IMR-90 (cell line): ENCODE data around the gene NTSR1. TPM values are rescaled to one million over a fixed set of nuclear protein-coding genes. Genes with fewer than 3 reads are reported as not detected.
A peak's percentile ranks its signal among the peaks of the same experiment; 100 is the strongest.

Experiments
- ATAC-seq: fragments of 200-7000 bp; cut with Tn5 transposase; 2 replicates; pipeline ENCODE4 v1.9.1; 2020; ENCODE audit warnings: low read depth, mild to moderate bottlenecking, moderate library complexity
- BruUV-seq: library from RNA; stranded (reverse); fragments of 400-500 nt; replicated peaks from 2 replicates; lab custom pipeline; 2021; lab: Mats Ljungman, UMichigan
- CTCF ChIA-PET: fragments of 300-600 bp; formaldehyde crosslinking; extraction: SDS; loops from one replicate; lab custom pipeline; 2021; ENCODE audit warnings: antibody characterized with exemption; lab: Yijun Ruan, JAX
- POLR2A ChIA-PET: fragments of 300-600 bp; sonication (Branson Sonifier 250); formaldehyde crosslinking; loops from one replicate; lab custom pipeline; 2022; ENCODE audit warnings: antibody characterized with exemption; ENCODE audit not compliant: unreplicated experiment; lab: Charles Lee
- DNase-seq: peaks from one replicate; pipeline ENCODE4 v3.0.0; 2013
- H2AFZ ChIP-seq: replicated peaks from 2 replicates; pipeline ENCODE3; 2013; ENCODE audit warnings: low read length, mild to moderate bottlenecking; ENCODE audit not compliant: poor library complexity
- H2AK5ac ChIP-seq: 2 replicates; pipeline ENCODE4 v1.6.1; 2013; ENCODE audit warnings: low read depth, low read length, inconsistent platforms
- H2AK9ac ChIP-seq: replicated peaks from 2 replicates; pipeline ENCODE3; 2013; ENCODE audit warnings: mild to moderate bottlenecking, low read depth, low read length, moderate library complexity; ENCODE audit not compliant: poor library complexity
- H2BK120ac ChIP-seq: 2 replicates; pipeline ENCODE4 v1.6.1; 2013; ENCODE audit warnings: low read depth, low read length, inconsistent platforms
- H2BK15ac ChIP-seq: 3 replicates; pipeline ENCODE4 v1.6.1; 2013; ENCODE audit warnings: low read depth, low read length, inconsistent platforms
- H2BK20ac ChIP-seq: 2 replicates; pipeline ENCODE4 v1.6.1; 2013; ENCODE audit warnings: low read depth, mild to moderate bottlenecking, inconsistent platforms, low read length, moderate library complexity
- H2BK5ac ChIP-seq: 2 replicates; pipeline ENCODE4 v1.6.1; 2013; ENCODE audit warnings: mild to moderate bottlenecking, low read depth, low read length, inconsistent platforms; ENCODE audit not compliant: poor library complexity, severe bottlenecking
- H3K14ac ChIP-seq: replicated peaks from 2 replicates; pipeline ENCODE4 v1.6.1; 2013; ENCODE audit warnings: low read depth, low read length, inconsistent platforms
- H3K18ac ChIP-seq: 2 replicates; pipeline ENCODE4 v1.6.1; 2013; ENCODE audit warnings: low read depth, low read length, control low read depth
- H3K23ac ChIP-seq: 2 replicates; pipeline ENCODE4 v1.6.1; 2013; ENCODE audit warnings: low read depth, low read length, inconsistent platforms
- H3K27ac ChIP-seq: 2 replicates; pipeline ENCODE4 v1.5.1; 2013; ENCODE audit warnings: mild to moderate bottlenecking, control low read depth, low read length; ENCODE audit not compliant: insufficient read depth
- H3K27me3 ChIP-seq: 2 replicates; pipeline ENCODE4 v1.6.1; 2013; ENCODE audit warnings: low read length; ENCODE audit not compliant: control insufficient read depth, insufficient read depth
- H3K36me3 ChIP-seq: 2 replicates; pipeline ENCODE4 v1.6.1; 2013; ENCODE audit warnings: low read length, mixed read lengths; ENCODE audit not compliant: control insufficient read depth, insufficient read depth
- H3K4ac ChIP-seq: 2 replicates; pipeline ENCODE4 v1.6.1; 2013; ENCODE audit warnings: low read depth, low read length, inconsistent platforms
- H3K4me1 ChIP-seq: 2 replicates; pipeline ENCODE4 v1.6.1; 2013; ENCODE audit warnings: low read length, mixed read lengths; ENCODE audit not compliant: control insufficient read depth, insufficient read depth
- H3K4me2 ChIP-seq: 2 replicates; pipeline ENCODE4 v1.6.1; 2013; ENCODE audit warnings: low read depth, mild to moderate bottlenecking, control low read depth, low read length, moderate library complexity
- H3K4me3 ChIP-seq: 2 replicates; pipeline ENCODE4 v1.5.1; 2013; ENCODE audit warnings: low read depth, mild to moderate bottlenecking, control low read depth, low read length, moderate library complexity; ENCODE audit not compliant: insufficient read depth
- H3K56ac ChIP-seq: 2 replicates; pipeline ENCODE4 v1.6.1; 2013; ENCODE audit warnings: low read length, inconsistent platforms; ENCODE audit not compliant: insufficient read depth; ENCODE audit errors: extremely low read depth
- H3K79me1 ChIP-seq, 2 experiments: 2 replicates each; pipeline ENCODE4 v1.6.1; 2013; ENCODE audit warnings: low read length in 2 of 2, inconsistent platforms in 1 of 2, low read depth in 1 of 2
- H3K9ac ChIP-seq: 2 replicates; pipeline ENCODE4 v1.6.1; 2013; ENCODE audit warnings: low read depth, low read length, control low read depth
- H3K9me1 ChIP-seq: 2 replicates; pipeline ENCODE4 v1.6.1; 2013; ENCODE audit warnings: low read length, inconsistent platforms; ENCODE audit not compliant: insufficient read depth
- H3K9me3 ChIP-seq: 2 replicates; pipeline ENCODE4 v1.6.1; 2013; ENCODE audit warnings: low read length; ENCODE audit not compliant: control insufficient read depth, insufficient read depth
- H4K20me1 ChIP-seq: 2 replicates; pipeline ENCODE4 v1.6.1; 2013; ENCODE audit warnings: low read length, inconsistent platforms; ENCODE audit not compliant: insufficient read depth
- H4K5ac ChIP-seq: 2 replicates; pipeline ENCODE4 v1.6.1; 2013; ENCODE audit warnings: mild to moderate bottlenecking, low read depth, low read length, control low read depth
- H4K8ac ChIP-seq, 2 experiments: 2 replicates each; pipeline ENCODE4 v1.6.1; 2013; ENCODE audit warnings: low read depth in 2 of 2, low read length in 2 of 2, control low read depth in 1 of 2, inconsistent platforms in 1 of 2
- H4K91ac ChIP-seq: 2 replicates; pipeline ENCODE4 v1.6.1; 2013; ENCODE audit warnings: low read depth, low read length, inconsistent platforms; ENCODE audit not compliant: insufficient read depth
- BHLHE40 ChIP-seq: fragments of 150-350 bp; IDR thresholded peaks from 2 replicates; pipeline ENCODE4 v1.6.1; 2016; ENCODE audit warnings: mild to moderate bottlenecking, low read depth, low read length
- CEBPB ChIP-seq: IDR thresholded peaks from 2 replicates; pipeline ENCODE4 v1.6.1; 2012; ENCODE audit warnings: low read depth, low read length, improper control_type of control experiment
- CHD1 ChIP-seq: IDR thresholded peaks from 2 replicates; pipeline ENCODE4 v1.6.1; 2012; ENCODE audit warnings: low read depth, low read length, improper control_type of control experiment
- CTCF ChIP-seq: conservative IDR thresholded peaks from 2 replicates; pipeline ENCODE4 v1.5.1; 2012; ENCODE audit warnings: mild to moderate bottlenecking, low read depth, low read length, improper control_type of control experiment
- ELK1 ChIP-seq: fragments of 150-350 bp; IDR thresholded peaks from 2 replicates; pipeline ENCODE4 v1.6.1; 2016; ENCODE audit warnings: low read depth, mild to moderate bottlenecking, low read length, moderate library complexity, borderline replicate concordance
- FOS ChIP-seq: fragments of 150-350 bp; IDR thresholded peaks from 2 replicates; pipeline ENCODE4 v1.6.1; 2016; ENCODE audit warnings: low read depth, low read length
- MAFK ChIP-seq: IDR thresholded peaks from 2 replicates; pipeline ENCODE4 v1.6.1; 2012; ENCODE audit warnings: low read depth, low read length, improper control_type of control experiment
- MAZ ChIP-seq: IDR thresholded peaks from 2 replicates; pipeline ENCODE4 v1.6.1; 2012; ENCODE audit warnings: low read depth, mild to moderate bottlenecking, low read length, improper control_type of control experiment, moderate library complexity, borderline replicate concordance
- MXI1 ChIP-seq: IDR thresholded peaks from 2 replicates; pipeline ENCODE4 v1.6.1; 2012; ENCODE audit warnings: low read depth, mild to moderate bottlenecking, low read length, moderate library complexity, borderline replicate concordance
- NFE2L2 ChIP-seq: fragments of 150-350 bp; IDR thresholded peaks from 2 replicates; pipeline ENCODE4 v1.6.1; 2016; ENCODE audit warnings: low read depth, mild to moderate bottlenecking, low read length
- POLR2A ChIP-seq: IDR thresholded peaks from 2 replicates; pipeline ENCODE4 v1.6.1; 2012; ENCODE audit warnings: mild to moderate bottlenecking, low read depth, low read length
- RAD21 ChIP-seq: IDR thresholded peaks from 2 replicates; pipeline ENCODE4 v1.6.1; 2012; ENCODE audit warnings: low read length, improper control_type of control experiment
- RCOR1 ChIP-seq: IDR thresholded peaks from 2 replicates; pipeline ENCODE4 v1.6.1; 2012; ENCODE audit warnings: mild to moderate bottlenecking, low read length, improper control_type of control experiment; ENCODE audit not compliant: insufficient replicate concordance
- RFX5 ChIP-seq: IDR thresholded peaks from 2 replicates; pipeline ENCODE4 v1.8.0; 2012; ENCODE audit warnings: low read depth, mild to moderate bottlenecking, low read length, moderate library complexity
- SMC3 ChIP-seq: fragments of 150-350 bp; IDR thresholded peaks from 2 replicates; pipeline ENCODE4 v1.6.1; 2016; ENCODE audit warnings: low read depth, mild to moderate bottlenecking, antibody characterized with exemption, low read length, moderate library complexity
- USF2 ChIP-seq: fragments of 150-350 bp; IDR thresholded peaks from 2 replicates; pipeline ENCODE4 v1.6.1; 2017; ENCODE audit warnings: mild to moderate bottlenecking, antibody characterized with exemption, low read length, low read depth
- WGBS, 2 experiments: methylation state at CpG; one replicate each; pipeline versions ENCODE4 v1.1.5 to v1.1.7; 2013; ENCODE audit warnings: missing lambda C conversion rate in 2 of 2; ENCODE audit not compliant: insufficient read length in 1 of 2; ENCODE audit errors: extremely low coverage in 2 of 2; 5-methylcytosine and 5-hydroxymethylcytosine counted together
- dilution Hi-C: fragments of 300-500 bp; cut with HindIII; formaldehyde crosslinking; loops from one replicate; pipeline ENCODE4 v1.14.3; 2018; ENCODE audit warnings: low sequenced_read_pairs; ENCODE audit not compliant: unreplicated experiment
- in situ Hi-C: fragments of 300-500 bp; cut with MboI; formaldehyde crosslinking; loops from 3 replicates; pipeline ENCODE4 v1.14.3; 2019; ENCODE audit warnings: low sequenced_read_pairs, inconsistent platforms, mixed read lengths
- intact Hi-C: fragments of 100-400 bp; cut with micrococcal nuclease; formaldehyde crosslinking; loops from 2 replicates; pipeline ENCODE4 v1.10.0; 2022
- polyA plus RNA-seq, 3 experiments: library from polyadenylated mRNA; depleted of rRNA; stranded (reverse); fragments of >200 nt; gene quantifications; 2 replicates each; pipeline ENCODE4 v1.2.3, GENCODE V29; 2012; ENCODE audit warnings: low replicate concordance in 1 of 3
- total RNA-seq: library from RNA; depleted of rRNA; stranded (reverse); fragments of >200 nt; gene quantifications from 2 replicates; pipeline ENCODE4 v1.2.3, GENCODE V29; 2012

Gene NTSR1
- total and polyA plus RNA-seq, 2 of the 4 experiments (the other 2 are of a cell fraction): 0.54 to 1.8 TPM

GRCh38 chr20:62699741-62700140 lies 8.9 kb upstream of the NTSR1 start:
- in situ Hi-C loops: loop anchor here (25.0 kb wide), 1 partner anchor 313 kb away; the partner anchor contains the start of gene BHLHE23
- ATAC-seq (no peak), DNase-seq (no peak)
- no peak overlapping the region for H4K91ac ChIP-seq
- H2AK5ac ChIP-seq: no peak overlapping the region
- CTCF ChIA-PET: no interaction called here
- H3K4me2 ChIP-seq: no peak overlapping the region
- TF ChIP-seq RAD21 (no peak), ELK1 (no peak), NFE2L2 (no peak), USF2 (no peak), BHLHE40 (no peak), FOS (no peak), SMC3 (no peak), RFX5 (no peak), POLR2A (no peak), CEBPB (no peak), RCOR1 (no peak), CHD1 (no peak), MXI1 (no peak), MAFK (no peak), MAZ (no peak), CTCF (no peak)
- dilution Hi-C loops: no loop called here
- H3K4me1 ChIP-seq: peaks cover 13% of the 10 kb centered on the region
- no peak overlapping the region for H2BK15ac ChIP-seq
- H2AK9ac ChIP-seq: peak overlapping the region; percentile 32
- H3K56ac ChIP-seq: no peak overlapping the region
- no peak overlapping the region for H3K14ac ChIP-seq
- H3K27me3 ChIP-seq: peaks cover 17% of the 10 kb centered on the region
- no peak overlapping the region for H2BK5ac ChIP-seq
- no peak overlapping the region for H3K4ac ChIP-seq
- no peaks in the 10 kb centered on the region for H3K36me3 ChIP-seq
- BruUV-seq: no TSS peak
- H4K8ac ChIP-seq: no peak overlapping the region
- POLR2A ChIA-PET: no interaction called here
- no peak overlapping the region for H3K9ac ChIP-seq
- no peak overlapping the region for H4K5ac ChIP-seq
- H2BK120ac ChIP-seq: no peak overlapping the region
- no peak overlapping the region for H3K4me3 ChIP-seq
- peaks cover 14% of the 10 kb centered on the region for H3K9me1 ChIP-seq
- H2BK20ac ChIP-seq: no peak overlapping the region
- H3K9me3 ChIP-seq: no peaks in the 10 kb centered on the region
- H4K20me1 ChIP-seq: 0 out of 2 replicates have a peak, but pooled peaks cover 1% of the 10 kb centered on the region
- no peak overlapping the region for H3K18ac ChIP-seq
- H3K23ac ChIP-seq: no peak overlapping the region
- WGBS, 2 experiments: 100% methylated on average over 4 of the region's 12 CpGs; no CpG with 5 or more reads in 1 of the 2 experiments
- intact Hi-C loops: no loop called here
- H2AFZ ChIP-seq: no peak overlapping the region
- H3K27ac ChIP-seq: no peak overlapping the region
- H3K79me1 ChIP-seq: no peaks in the 10 kb centered on the region
